Measurements from ENCODE around the gene BTG2. TPM values are rescaled to one million over a fixed set of nuclear protein-coding genes. Genes with fewer than 3 reads are reported as not detected.

Gene BTG2
- total RNA-seq, 4 donors from 2014 or later: 48.0 to 286 (median 74.9) TPM

DNA sequence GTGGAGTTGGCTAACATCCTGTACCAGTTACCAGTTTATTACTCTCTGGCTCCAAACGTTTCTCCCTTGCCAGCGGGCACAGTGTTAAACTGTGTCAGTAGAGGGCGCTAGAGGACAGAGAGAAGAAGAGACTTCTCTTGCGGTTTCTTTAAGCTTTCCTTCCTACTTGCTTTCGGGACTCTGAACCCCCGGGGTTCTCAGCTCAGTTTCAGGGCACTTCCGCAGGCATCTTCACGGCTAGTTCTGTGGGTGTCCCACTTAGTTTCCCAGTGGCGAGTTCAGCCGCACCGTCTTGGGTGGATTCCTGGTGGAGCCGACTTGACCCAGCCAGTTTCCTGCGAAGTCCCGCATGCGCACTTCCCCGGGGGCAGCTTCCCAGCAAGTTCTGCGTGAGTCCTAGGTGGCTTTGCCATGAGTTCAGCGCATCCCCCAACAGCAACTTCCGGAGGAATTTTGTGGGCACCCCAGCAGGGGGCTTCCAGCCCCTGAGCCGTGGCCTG, 37.9 kb upstream of the BTG2 start:
- Histone ChIP-seq H3K9me3 (no peaks in the 10 kb centered on the region), H3K27ac (peak overlapping the region; percentile 86 to 93 (median 88)), H3K27me3 (no peaks in the 10 kb centered on the region), H3K4me1 (peaks cover 34 to 35% of the 10 kb centered on the region in 2 donors), H3K36me3 (no peaks in the 10 kb centered on the region), H3K4me3 (peak overlapping the region; percentile 62 to 70 (median 66))
- TF ChIP-seq POLR2A (IDR thresholded peaks at IDR 0.05): peak in 1 of 2 donors; percentile 11
- TF ChIP-seq, protein P1, sequence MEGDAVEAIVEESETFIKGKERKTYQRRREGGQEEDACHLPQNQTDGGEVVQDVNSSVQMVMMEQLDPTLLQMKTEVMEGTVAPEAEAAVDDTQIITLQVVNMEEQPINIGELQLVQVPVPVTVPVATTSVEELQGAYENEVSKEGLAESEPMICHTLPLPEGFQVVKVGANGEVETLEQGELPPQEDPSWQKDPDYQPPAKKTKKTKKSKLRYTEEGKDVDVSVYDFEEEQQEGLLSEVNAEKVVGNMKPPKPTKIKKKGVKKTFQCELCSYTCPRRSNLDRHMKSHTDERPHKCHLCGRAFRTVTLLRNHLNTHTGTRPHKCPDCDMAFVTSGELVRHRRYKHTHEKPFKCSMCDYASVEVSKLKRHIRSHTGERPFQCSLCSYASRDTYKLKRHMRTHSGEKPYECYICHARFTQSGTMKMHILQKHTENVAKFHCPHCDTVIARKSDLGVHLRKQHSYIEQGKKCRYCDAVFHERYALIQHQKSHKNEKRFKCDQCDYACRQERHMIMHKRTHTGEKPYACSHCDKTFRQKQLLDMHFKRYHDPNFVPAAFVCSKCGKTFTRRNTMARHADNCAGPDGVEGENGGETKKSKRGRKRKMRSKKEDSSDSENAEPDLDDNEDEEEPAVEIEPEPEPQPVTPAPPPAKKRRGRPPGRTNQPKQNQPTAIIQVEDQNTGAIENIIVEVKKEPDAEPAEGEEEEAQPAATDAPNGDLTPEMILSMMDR (IDR thresholded peaks at IDR 0.05 in 4 of 5, conservative IDR thresholded peaks at IDR 0.05 in 1 of 5): peak; percentile 93 to 97 (median 94)
- in situ Hi-C loops (cut with MboI; ENCODE audit: low sequenced_read_pairs in 4 of 4): no loop called here
- peak; percentile 73 to 78 for ATAC-seq
- intact Hi-C loops (cut with DNase I; ENCODE audit: low total_unique reads): loop anchor here (1.0 to 10.0 kb wide), 5 partner anchors 150 to 807 kb away; partner anchors contain the start of gene SOX13
- peak; percentile 66 to 86 for DNase-seq

DNA sequence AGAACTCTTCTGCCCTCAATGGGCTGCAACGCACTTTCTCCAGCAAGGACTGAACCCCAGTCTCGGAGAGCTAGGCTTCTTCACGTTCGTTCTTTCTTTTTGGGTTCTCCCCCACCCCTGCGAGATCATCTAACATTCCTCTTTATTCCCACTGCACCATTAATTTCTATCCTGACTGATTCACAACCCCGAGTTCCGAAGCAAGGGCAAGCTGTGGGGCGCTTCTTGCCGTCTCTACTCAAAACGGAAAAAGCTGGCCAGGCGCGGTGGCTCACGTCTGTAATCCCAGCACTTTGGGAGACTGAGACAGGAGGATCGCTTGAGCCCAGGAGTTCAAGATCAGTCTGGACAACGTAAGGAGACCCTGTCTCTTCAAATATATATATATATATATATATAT, 37.4 kb upstream of the BTG2 start:
- TF ChIP-seq POLR2A (IDR thresholded peaks at IDR 0.05): no peak
- TF ChIP-seq, protein P1 (IDR thresholded peaks at IDR 0.05 in 4 of 5, conservative IDR thresholded peaks at IDR 0.05 in 1 of 5): no peak
- Histone ChIP-seq H3K4me1 (peaks cover 37 to 40% of the 10 kb centered on the region in 2 donors), H3K27me3 (no peaks in the 10 kb centered on the region), H3K27ac (peak overlapping the region; percentile 86 to 93 (median 88)), H3K36me3 (no peaks in the 10 kb centered on the region), H3K4me3 (peak overlapping the region; percentile 62 to 70 (median 66)), H3K9me3 (no peaks in the 10 kb centered on the region)
- in situ Hi-C loops (cut with MboI; ENCODE audit: low sequenced_read_pairs in 4 of 4) (no loop called here), intact Hi-C loops (cut with DNase I; ENCODE audit: low total_unique reads) (loop anchor here (1.0 to 10.0 kb wide), 6 partner anchors 151 to 807 kb away; partner anchors contain the start of gene SOX13)
- no peak for ATAC-seq
- peak in 1 of 2 donors; percentile 14 for DNase-seq

DNA sequence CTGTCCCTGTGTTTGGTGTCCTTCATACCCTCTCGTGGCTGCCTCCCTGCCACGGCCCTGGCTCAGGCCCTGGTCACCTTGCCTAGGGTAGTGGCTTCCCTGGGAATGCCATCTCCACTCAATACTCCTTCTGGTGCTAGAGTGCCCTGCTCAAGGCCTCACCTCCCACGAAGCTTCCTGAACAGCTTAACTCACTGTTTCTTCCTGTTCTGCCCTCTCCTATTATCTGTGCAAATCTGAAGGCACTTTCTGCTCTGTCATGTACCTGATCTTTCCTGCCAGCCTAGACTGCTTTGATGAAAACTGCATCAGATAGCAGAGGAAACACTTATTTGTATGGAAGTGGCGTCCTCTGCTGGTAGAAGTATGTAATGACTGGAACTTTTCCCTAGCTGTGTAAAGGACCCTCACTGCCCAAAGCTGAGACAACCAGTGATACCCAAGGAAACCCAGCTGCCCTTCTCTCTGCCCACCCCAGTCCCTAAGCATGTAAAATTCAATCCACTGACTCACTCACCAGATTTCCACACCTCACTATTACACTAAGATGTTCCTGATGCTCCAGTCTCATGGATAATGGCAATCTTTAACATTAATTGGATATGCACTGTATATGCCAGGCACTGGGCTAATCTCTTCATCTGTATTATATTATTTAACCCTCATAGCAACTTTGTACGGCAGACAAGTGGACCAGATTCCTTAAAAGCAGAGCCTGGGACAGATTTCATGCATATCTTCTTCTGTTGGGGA, 36.2 kb upstream of the BTG2 start:
- ATAC-seq (peak; percentile 61 to 62), DNase-seq (peak; percentile 48 to 54)
- intact Hi-C loops (cut with DNase I; ENCODE audit: low total_unique reads): loop anchor here (2.0 to 10.0 kb wide), 4 partner anchors 152 to 806 kb away; partner anchors contain the start of gene SOX13
- H3K27me3 ChIP-seq: no peaks in the 10 kb centered on the region
- H3K4me3 ChIP-seq: no peak overlapping the region
- H3K27ac ChIP-seq: peak overlapping the region; percentile 86 to 93 (median 88)
- peaks cover 47 to 51% of the 10 kb centered on the region in 2 donors for H3K4me1 ChIP-seq
- TF ChIP-seq POLR2A (IDR thresholded peaks at IDR 0.05): no peak
- TF ChIP-seq, protein P1 (IDR thresholded peaks at IDR 0.05 in 4 of 5, conservative IDR thresholded peaks at IDR 0.05 in 1 of 5): peak; percentile 91 to 98 (median 97)
- H3K9me3 ChIP-seq: no peaks in the 10 kb centered on the region
- H3K36me3 ChIP-seq: no peaks in the 10 kb centered on the region
- in situ Hi-C loops (cut with MboI; ENCODE audit: low sequenced_read_pairs in 4 of 4): no loop called here

DNA sequence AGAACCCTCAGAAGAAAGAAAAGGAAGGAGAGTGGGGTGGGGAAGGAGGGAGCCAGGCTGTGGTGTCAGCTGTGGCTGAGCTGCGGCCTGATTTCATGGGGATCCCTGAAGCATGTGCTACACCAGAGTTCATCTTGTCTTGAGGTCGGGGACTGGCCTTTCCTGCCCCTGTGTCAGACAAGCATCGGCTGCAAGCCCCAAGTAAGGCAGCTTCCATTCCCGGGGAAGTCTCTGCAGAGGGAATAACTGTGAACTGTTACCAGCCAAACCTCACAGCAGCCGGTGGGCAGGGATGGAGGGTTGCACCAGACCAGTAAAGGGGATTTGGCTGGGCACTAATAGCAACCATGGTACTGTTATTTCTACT, 35.7 kb upstream of the BTG2 start:
- in situ Hi-C loops (cut with MboI; ENCODE audit: low sequenced_read_pairs in 4 of 4) (loop anchor here (5.0 to 10.0 kb wide), 4 partner anchors 58 to 218 kb away; no protein-coding TSS in a partner anchor), intact Hi-C loops (cut with DNase I; ENCODE audit: low total_unique reads) (loop anchor here (2.0 to 10.0 kb wide), 7 partner anchors 152 to 1385 kb away; partner anchors contain the start of genes ATP2B4, SHISA4, SOX13 and ZBED6)
- ATAC-seq (no peak), DNase-seq (no peak)
- H3K4me3 ChIP-seq: no peak overlapping the region
- TF ChIP-seq, protein P1 (IDR thresholded peaks at IDR 0.05 in 4 of 5, conservative IDR thresholded peaks at IDR 0.05 in 1 of 5): no peak
- no peak for TF ChIP-seq POLR2A (IDR thresholded peaks at IDR 0.05)
- peak overlapping the region; percentile 86 to 93 (median 88) for H3K27ac ChIP-seq
- peaks cover 53 to 56% of the 10 kb centered on the region in 2 donors for H3K4me1 ChIP-seq
- no peaks in the 10 kb centered on the region for H3K36me3 ChIP-seq
- H3K27me3 ChIP-seq: no peaks in the 10 kb centered on the region
- H3K9me3 ChIP-seq: no peaks in the 10 kb centered on the region

Measured in gastrocnemius medialis (tissue), 4 donors.